NCI-H82 treated with DMSO at 0.1 percent for 48 hours (cell line): ENCODE results near the gene SMAD5.
A peak's percentile ranks its signal among the peaks of the same experiment; 100 is the strongest.

Experiments used
- DNase-seq: peaks from one replicate; lab custom pipeline; 2025; ENCODE audit not compliant: unreplicated experiment; lab: John Stamatoyannopoulos, UW

Gene SMAD5

GRCh38 chr5:136153581-136154236 is 21.1 kb downstream of the SMAD5 start:
- no peak for DNase-seq

- DNase-seq, result no peak
Observed at GRCh38 chr5:136155078-136155477, 22.4 kb downstream of the SMAD5 start.

- DNase-seq, result no peak
Observed at GRCh38 chr5:136155761-136156160, 23.1 kb downstream of the SMAD5 start.

- no peak for DNase-seq
Observed at GRCh38 chr5:136157514-136157913, 24.9 kb downstream of the SMAD5 start.

GRCh38 chr5:136159457-136159856 is 26.8 kb downstream of the SMAD5 start:
- no peak for DNase-seq

- no peak for DNase-seq
Observed at GRCh38 chr5:136162008-136162407, 29.4 kb downstream of the SMAD5 start.

- DNase-seq, result no peak
Observed at GRCh38 chr5:136164226-136164625, 31.6 kb downstream of the SMAD5 start.

- no peak for DNase-seq
Observed at GRCh38 chr5:136166909-136167308, 34.3 kb downstream of the SMAD5 start.

- DNase-seq, result peak; percentile 11
Observed at GRCh38 chr5:136169218-136169617, 36.6 kb downstream of the SMAD5 start.

- no peak for DNase-seq
Observed at GRCh38 chr5:136174021-136174659, 41.5 kb downstream of the SMAD5 start.

- DNase-seq, result no peak
Observed at GRCh38 chr5:136182618-136183017, 50.0 kb downstream of the SMAD5 start.

- no peak for DNase-seq
Observed at GRCh38 chr5:136185974-136186665, 53.5 kb downstream of the SMAD5 start.

GRCh38 chr5:136186796-136187195 is 54.2 kb downstream of the SMAD5 start:
- no peak for DNase-seq

GRCh38 chr5:136188859-136189258 is 56.2 kb downstream of the SMAD5 start:
- no peak for DNase-seq

GRCh38 chr5:136190091-136190720 is 57.6 kb downstream of the SMAD5 start:
- no peak for DNase-seq

- no peak for DNase-seq
Observed at GRCh38 chr5:136190904-136191303, 58.3 kb downstream of the SMAD5 start.

GRCh38 chr5:136191304-136192014 is 58.8 kb downstream of the SMAD5 start:
- DNase-seq, result no peak

- DNase-seq, result no peak
Observed at GRCh38 chr5:136192015-136192525, 59.4 kb downstream of the SMAD5 start.

- no peak for DNase-seq
Observed at GRCh38 chr5:136192526-136193321, 60.1 kb downstream of the SMAD5 start, which contains the start of gene SMIM32. Gene SMIM32 (minus strand): TSS chr5:136193162. CDS start chr5:136192524, 638 bp downstream.

GRCh38 chr5:136193322-136193935 is 60.8 kb downstream of the SMAD5 start:
- DNase-seq, result no peak
